K562 (cell line): ENCODE data around the gene MYO3B. TPM values are rescaled to one million over a fixed set of nuclear protein-coding genes. Genes with fewer than 3 reads are reported as not detected.
A peak's percentile ranks its signal among the peaks of the same experiment; 100 is the strongest.

Source experiments
- ATF6 ChIP-seq: sonication (generic); formaldehyde crosslinking; IDR thresholded peaks from 2 replicates; pipeline ENCODE4 v1.4.0; 2020; ENCODE audit warnings: mild to moderate bottlenecking, missing genetic modification reagents
- CBFA2T2 ChIP-seq: fragments of 450-650 bp; conservative IDR thresholded peaks from 2 replicates; pipeline ENCODE4 v1.6.1; 2017; ENCODE audit warnings: mild to moderate bottlenecking
- CBFA2T3 ChIP-seq: fragments of 450-650 bp; IDR thresholded peaks from 2 replicates; pipeline ENCODE4 v1.6.1; 2017
- CREM ChIP-seq: IDR thresholded peaks from 2 replicates; pipeline ENCODE4 v1.6.1; 2014; ENCODE audit warnings: antibody characterized with exemption, low read depth
- HIVEP1 ChIP-seq: fragments of 250-450 bp; sonication (Bioruptor Pico); IDR thresholded peaks from 2 replicates; pipeline ENCODE4 v1.4.0; 2020; ENCODE audit warnings: mild to moderate bottlenecking
- MEIS2 ChIP-seq: fragments of 450-650 bp; IDR thresholded peaks from 2 replicates; pipeline ENCODE4 v1.6.1; 2014; ENCODE audit warnings: mild to moderate bottlenecking; ENCODE audit not compliant: partially characterized antibody
- NCOR1 ChIP-seq: fragments of 450-650 bp; IDR thresholded peaks from 2 replicates; pipeline ENCODE4 v1.6.1; 2016; ENCODE audit warnings: mild to moderate bottlenecking, moderate library complexity
- PML ChIP-seq: IDR thresholded peaks from 2 replicates; pipeline ENCODE4 v1.6.1; 2012; ENCODE audit warnings: low read length, inconsistent platforms
- PYGO2 ChIP-seq: fragments of 450-650 bp; IDR thresholded peaks from 2 replicates; pipeline ENCODE4 v1.6.1; 2016; ENCODE audit warnings: mild to moderate bottlenecking, missing genetic modification characterization, moderate library complexity, missing compliant biosample characterization
- SETDB1 ChIP-seq: IDR thresholded peaks from one replicate; pipeline ENCODE4 v1.6.1; 2012; ENCODE audit warnings: low read length, control low read depth, inconsistent platforms
- SRSF9 ChIP-seq: fragments of 200-400 bp; formaldehyde crosslinking; IDR thresholded peaks from 2 replicates; pipeline ENCODE4 v1.6.1; 2017; ENCODE audit warnings: low read depth, low read length, borderline replicate concordance
- TBL1XR1 ChIP-seq, 2 experiments: IDR thresholded peaks; 2 replicates each; pipeline ENCODE4 v1.6.1; 2012; ENCODE audit warnings: improper control_type of control experiment in 2 of 2, low read length in 2 of 2, mild to moderate bottlenecking in 1 of 2
- TEAD4 ChIP-seq, 2 experiments: sonication (generic) in 1 of 2; formaldehyde crosslinking in 1 of 2; IDR thresholded peaks; 2 replicates each; pipeline versions ENCODE4 v1.6.1 to v1.8.0; 2012 to 2022; ENCODE audit warnings: borderline replicate concordance in 1 of 2, inconsistent platforms in 1 of 2, low read length in 1 of 2, mild to moderate bottlenecking in 1 of 2, missing genetic modification reagents in 1 of 2
- ZNF584 ChIP-seq: fragments of 200-800 bp; sonication (Bioruptor generic); IDR thresholded peaks from 2 replicates; pipeline ENCODE4 v1.6.1; 2016; ENCODE audit warnings: low read depth, mild to moderate bottlenecking, missing genetic modification characterization, missing compliant biosample characterization
- polyA plus RNA-seq, 8 experiments: library from polyadenylated mRNA; depleted of rRNA in 4 of 8; stranded (reverse) in 5 of 8; unstranded in 3 of 8; fragments of >200 nt; fragmentation: Nextera tagmentation in 2 of 8; fragmentation: Illumina TruSeq in 1 of 8; extraction: Ambion mirVana in 2 of 8; extraction: Trizol in 1 of 8; gene quantifications; 2 replicates each; pipeline versions ENCODE4 v1.2.1 to v1.2.3, GENCODE V29; 2011 to 2014; ENCODE audit warnings: inconsistent platforms in 1 of 8, missing spikeins in 1 of 8
- total RNA-seq, 7 experiments: library from RNA; depleted of rRNA in 6 of 7; stranded (reverse); fragments of >200 nt in 6 of 7; fragmentation: Illumina TruSeq in 2 of 7; extraction: Trizol in 2 of 7; gene quantifications; 2 replicates each; pipeline versions ENCODE4 v1.2.1 to v1.2.3, GENCODE V29; 2011 to 2021; ENCODE audit warnings: low replicate concordance in 1 of 7

The MYO3B gene
- total and polyA plus RNA-seq, 9 of the 15 experiments (the other 6 are each of a cell fraction or from before 2014, with no cell fraction given), result 2.7 to 6.5 (median 3.6) TPM

- no peak for TF ChIP-seq HIVEP1 (CRISPR knock-in tag)
- peak; percentile 79 for TF ChIP-seq NCOR1
- TF ChIP-seq SRSF9, result no peak
- peak in 1 of 2 experiments; percentile 45; a peak in 1 of 4 replicates for TF ChIP-seq TBL1XR1 (IDR thresholded peaks at IDR 0.05; ENCODE audit: low read length in 2 of 2)
- TF ChIP-seq TEAD4 (IDR thresholded peaks at IDR 0.05; ENCODE audit: low read length), result peak; percentile 87
- no peak for TF ChIP-seq TEAD4 (CRISPR knock-in tag; IDR thresholded peaks at IDR 0.05; ENCODE audit: borderline replicate concordance)
- peak; percentile 62; the same call in 1 of the 2 replicates for TF ChIP-seq ZNF584 (CRISPR knock-in tag)
- TF ChIP-seq SETDB1, result no peak
- TF ChIP-seq ATF6 (CRISPR knock-in tag), result 0 out of 2 replicates have a peak, but pooled peaks have one; percentile 51
- peak; percentile 42 for TF ChIP-seq MEIS2
- TF ChIP-seq CREM, result peak; percentile 47; the same call in 1 of the 2 replicates
- peak; percentile 87 for TF ChIP-seq CBFA2T2
- TF ChIP-seq CBFA2T3, result peak; percentile 92
- 0 out of 2 replicates have a peak, but pooled peaks have one; percentile 46 for TF ChIP-seq PML
- no peak for TF ChIP-seq PYGO2 (tag)
- TF ChIP-seq, all 486 proteins: peak for 38
Observed at GRCh38 chr2:170339750-170340692, 162.1 kb downstream of the MYO3B start (continued).
